ENCODE measurements around the gene TPRX2. TPM values are rescaled to one million over a fixed set of nuclear protein-coding genes. Genes with fewer than 3 reads are reported as not detected.
A peak's percentile ranks its signal among the peaks of the same experiment; 100 is the strongest.
"Not testable (repeated sequence)": the region's sequence is repeated elsewhere in the genome, so short reads cannot be mapped to it uniquely, and the experiment has no call there.

TPRX2 gene
- total RNA-seq (not detected in 2 replicates), polyA plus RNA-seq (not detected in 2 replicates), polyA minus RNA-seq (not detected in 2 replicates)
- not detected for total RNA-seq (2013)

GRCh38 chr19:47858646-47859285 lies at the start of gene TPRX2:
Gene TPRX2, plus strand, starts transcription at chr19:47859235. Its CDS starts 12 bp downstream, at chr19:47859247.
- WGBS (ENCODE audit: insufficient coverage) = 91% methylated on average over 7 of the region's 9 CpGs
- CTCF ChIA-PET; ATAC-seq (ENCODE audit: low read depth); H3K9me3 Mint-ChIP-seq (ENCODE audit: insufficient read depth); H3K4me1 Mint-ChIP-seq; POLR2A ChIA-PET; H3K4me3 ChIP-seq (ENCODE audit: control extremely low read depth in 1 of 5, extremely low read depth in 1 of 5, insufficient read depth in 1 of 5, low read depth in 2 of 5, low read length in 4 of 5); H3K4me2 ChIP-seq (replicated peaks; ENCODE audit: low read depth, low read length, poor library complexity, severe bottlenecking); H3K9ac ChIP-seq (ENCODE audit: low read length); H2AFZ ChIP-seq (ENCODE audit: insufficient read depth, low read depth, low read length, poor library complexity, severe bottlenecking); H3K36me3 ChIP-seq (replicated peaks in 1 of 2; ENCODE audit: control extremely low read depth in 1 of 2, control insufficient read depth in 1 of 2, extremely low read depth in 1 of 2, insufficient read depth in 2 of 2, low read length in 1 of 2); H3K27ac ChIP-seq (ENCODE audit: low read length in 2 of 2); intact Hi-C loops (cut with micrococcal nuclease); H3K27ac Mint-ChIP-seq; H3K4me3 Mint-ChIP-seq; H4K20me1 ChIP-seq (ENCODE audit: control insufficient read depth, insufficient read depth, low read length, poor library complexity, severe bottlenecking); H3K4me1 ChIP-seq (ENCODE audit: control insufficient read depth in 2 of 2, insufficient read depth in 2 of 2, low read length in 2 of 2); DNase-seq; H3K79me2 ChIP-seq (ENCODE audit: control insufficient read depth, insufficient read depth, low read length): not testable (repeated sequence)
- Histone ChIP-seq H3K9me3 (ENCODE audit: control extremely low read depth in 1 of 3, control insufficient read depth in 2 of 3, insufficient read depth in 1 of 3, low read length in 2 of 3) (peaks cover 0 to 18% (median 0%) of the 10 kb centered on the region in 3 donors), H3K27me3 (replicated peaks in 1 of 4; ENCODE audit: control extremely low read depth in 1 of 4, control insufficient read depth in 3 of 4, insufficient read depth in 4 of 4, low read length in 3 of 4) (peaks cover 0 to 12% (median 0%) of the 10 kb centered on the region in 4 experiments)
- H3K27me3 Mint-ChIP-seq = peaks cover 27% of the 10 kb centered on the region

GRCh38 chr19:47813304-47813994 lies 45.6 kb upstream of the TPRX2 start:
- ChIA-PET CTCF (no interaction called here), POLR2A (no interaction called here)
- no peak overlapping the region for H3K27ac ChIP-seq (ENCODE audit: low read length in 2 of 2)
- no peak overlapping the region for H3K4me3 ChIP-seq (ENCODE audit: control extremely low read depth in 1 of 5, extremely low read depth in 1 of 5, insufficient read depth in 1 of 5, low read depth in 2 of 5, low read length in 4 of 5)
- no peak overlapping the region for H3K4me2 ChIP-seq (replicated peaks; ENCODE audit: low read depth, low read length, poor library complexity, severe bottlenecking)
- TF ChIP-seq EZH2 (IDR thresholded peaks at IDR 0.05; ENCODE audit: borderline replicate concordance, insufficient read depth, low read depth, low read length, poor library complexity, severe bottlenecking) (no peak), CTCF (IDR thresholded peaks at IDR 0.05) (peak; percentile 63)
- H2AFZ ChIP-seq (ENCODE audit: insufficient read depth, low read depth, low read length, poor library complexity, severe bottlenecking) = no peak overlapping the region
- Mint-ChIP-seq H3K4me1 (no peaks in the 10 kb centered on the region), H3K9me3 (ENCODE audit: insufficient read depth) (no peaks in the 10 kb centered on the region), H3K4me3 (no peak overlapping the region), H3K27ac (no peak overlapping the region), H3K27me3 (peaks cover 14% of the 10 kb centered on the region)
- H3K9me3 ChIP-seq (ENCODE audit: control extremely low read depth in 1 of 3, control insufficient read depth in 2 of 3, insufficient read depth in 1 of 3, low read length in 2 of 3) = no peaks in the 10 kb centered on the region
- intact Hi-C loops (cut with micrococcal nuclease) = no loop called here
- no peaks in the 10 kb centered on the region for H3K4me1 ChIP-seq (ENCODE audit: control insufficient read depth in 2 of 2, insufficient read depth in 2 of 2, low read length in 2 of 2)
- H3K36me3 ChIP-seq (replicated peaks in 1 of 2; ENCODE audit: control extremely low read depth in 1 of 2, control insufficient read depth in 1 of 2, extremely low read depth in 1 of 2, insufficient read depth in 2 of 2, low read length in 1 of 2) = no peaks in the 10 kb centered on the region
- H3K79me2 ChIP-seq (ENCODE audit: control insufficient read depth, insufficient read depth, low read length) = no peaks in the 10 kb centered on the region
- H3K9ac ChIP-seq (ENCODE audit: low read length) = no peak overlapping the region
- H4K20me1 ChIP-seq (ENCODE audit: control insufficient read depth, insufficient read depth, low read length, poor library complexity, severe bottlenecking) = no peaks in the 10 kb centered on the region
- ATAC-seq (ENCODE audit: low read depth) = peak; percentile 51
- 83% methylated on average over 6 of the region's 17 CpGs for WGBS (ENCODE audit: insufficient coverage)
- peaks cover 0 to 10% (median 0%) of the 10 kb centered on the region in 4 experiments for H3K27me3 ChIP-seq (replicated peaks in 1 of 4; ENCODE audit: control extremely low read depth in 1 of 4, control insufficient read depth in 3 of 4, insufficient read depth in 4 of 4, low read length in 3 of 4)
- peak; percentile 61 for DNase-seq
